IMR-90 (cell line): Measurements from ENCODE around the gene KCNIP3. TPM values are rescaled to one million over a fixed set of nuclear protein-coding genes. Genes with fewer than 3 reads are reported as not detected.

Source experiments
- ATAC-seq: fragments of 200-7000 bp; cut with Tn5 transposase; 2 replicates; pipeline ENCODE4 v1.9.1; 2020; ENCODE audit warnings: low read depth, mild to moderate bottlenecking, moderate library complexity
- BruUV-seq: library from RNA; stranded (reverse); fragments of 400-500 nt; replicated peaks from 2 replicates; lab custom pipeline; 2021; lab: Mats Ljungman, UMichigan
- CTCF ChIA-PET: fragments of 300-600 bp; formaldehyde crosslinking; extraction: SDS; loops from one replicate; lab custom pipeline; 2021; ENCODE audit warnings: antibody characterized with exemption; lab: Yijun Ruan, JAX
- POLR2A ChIA-PET: fragments of 300-600 bp; sonication (Branson Sonifier 250); formaldehyde crosslinking; loops from one replicate; lab custom pipeline; 2022; ENCODE audit warnings: antibody characterized with exemption; ENCODE audit not compliant: unreplicated experiment; lab: Charles Lee
- DNase-seq: peaks from one replicate; pipeline ENCODE4 v3.0.0; 2013
- H2AFZ ChIP-seq: replicated peaks from 2 replicates; pipeline ENCODE3; 2013; ENCODE audit warnings: low read length, mild to moderate bottlenecking; ENCODE audit not compliant: poor library complexity
- H2AK5ac ChIP-seq: 2 replicates; pipeline ENCODE4 v1.6.1; 2013; ENCODE audit warnings: low read depth, low read length, inconsistent platforms
- H2AK9ac ChIP-seq: replicated peaks from 2 replicates; pipeline ENCODE3; 2013; ENCODE audit warnings: mild to moderate bottlenecking, low read depth, low read length, moderate library complexity; ENCODE audit not compliant: poor library complexity
- H2BK120ac ChIP-seq: 2 replicates; pipeline ENCODE4 v1.6.1; 2013; ENCODE audit warnings: low read depth, low read length, inconsistent platforms
- H2BK15ac ChIP-seq: 3 replicates; pipeline ENCODE4 v1.6.1; 2013; ENCODE audit warnings: low read depth, low read length, inconsistent platforms
- H2BK20ac ChIP-seq: 2 replicates; pipeline ENCODE4 v1.6.1; 2013; ENCODE audit warnings: low read depth, mild to moderate bottlenecking, inconsistent platforms, low read length, moderate library complexity
- H2BK5ac ChIP-seq: 2 replicates; pipeline ENCODE4 v1.6.1; 2013; ENCODE audit warnings: mild to moderate bottlenecking, low read depth, low read length, inconsistent platforms; ENCODE audit not compliant: poor library complexity, severe bottlenecking
- H3K14ac ChIP-seq: replicated peaks from 2 replicates; pipeline ENCODE4 v1.6.1; 2013; ENCODE audit warnings: low read depth, low read length, inconsistent platforms
- H3K18ac ChIP-seq: 2 replicates; pipeline ENCODE4 v1.6.1; 2013; ENCODE audit warnings: low read depth, low read length, control low read depth
- H3K23ac ChIP-seq: 2 replicates; pipeline ENCODE4 v1.6.1; 2013; ENCODE audit warnings: low read depth, low read length, inconsistent platforms
- H3K27ac ChIP-seq: 2 replicates; pipeline ENCODE4 v1.5.1; 2013; ENCODE audit warnings: mild to moderate bottlenecking, control low read depth, low read length; ENCODE audit not compliant: insufficient read depth
- H3K27me3 ChIP-seq: 2 replicates; pipeline ENCODE4 v1.6.1; 2013; ENCODE audit warnings: low read length; ENCODE audit not compliant: control insufficient read depth, insufficient read depth
- H3K36me3 ChIP-seq: 2 replicates; pipeline ENCODE4 v1.6.1; 2013; ENCODE audit warnings: low read length, mixed read lengths; ENCODE audit not compliant: control insufficient read depth, insufficient read depth
- H3K4ac ChIP-seq: 2 replicates; pipeline ENCODE4 v1.6.1; 2013; ENCODE audit warnings: low read depth, low read length, inconsistent platforms
- H3K4me1 ChIP-seq: 2 replicates; pipeline ENCODE4 v1.6.1; 2013; ENCODE audit warnings: low read length, mixed read lengths; ENCODE audit not compliant: control insufficient read depth, insufficient read depth
- H3K4me2 ChIP-seq: 2 replicates; pipeline ENCODE4 v1.6.1; 2013; ENCODE audit warnings: low read depth, mild to moderate bottlenecking, control low read depth, low read length, moderate library complexity
- H3K4me3 ChIP-seq: 2 replicates; pipeline ENCODE4 v1.5.1; 2013; ENCODE audit warnings: low read depth, mild to moderate bottlenecking, control low read depth, low read length, moderate library complexity; ENCODE audit not compliant: insufficient read depth
- H3K56ac ChIP-seq: 2 replicates; pipeline ENCODE4 v1.6.1; 2013; ENCODE audit warnings: low read length, inconsistent platforms; ENCODE audit not compliant: insufficient read depth; ENCODE audit errors: extremely low read depth
- H3K79me1 ChIP-seq, 2 experiments: 2 replicates each; pipeline ENCODE4 v1.6.1; 2013; ENCODE audit warnings: low read length in 2 of 2, inconsistent platforms in 1 of 2, low read depth in 1 of 2
- H3K9ac ChIP-seq: 2 replicates; pipeline ENCODE4 v1.6.1; 2013; ENCODE audit warnings: low read depth, low read length, control low read depth
- H3K9me1 ChIP-seq: 2 replicates; pipeline ENCODE4 v1.6.1; 2013; ENCODE audit warnings: low read length, inconsistent platforms; ENCODE audit not compliant: insufficient read depth
- H3K9me3 ChIP-seq: 2 replicates; pipeline ENCODE4 v1.6.1; 2013; ENCODE audit warnings: low read length; ENCODE audit not compliant: control insufficient read depth, insufficient read depth
- H4K20me1 ChIP-seq: 2 replicates; pipeline ENCODE4 v1.6.1; 2013; ENCODE audit warnings: low read length, inconsistent platforms; ENCODE audit not compliant: insufficient read depth
- H4K5ac ChIP-seq: 2 replicates; pipeline ENCODE4 v1.6.1; 2013; ENCODE audit warnings: mild to moderate bottlenecking, low read depth, low read length, control low read depth
- H4K8ac ChIP-seq, 2 experiments: 2 replicates each; pipeline ENCODE4 v1.6.1; 2013; ENCODE audit warnings: low read depth in 2 of 2, low read length in 2 of 2, control low read depth in 1 of 2, inconsistent platforms in 1 of 2
- H4K91ac ChIP-seq: 2 replicates; pipeline ENCODE4 v1.6.1; 2013; ENCODE audit warnings: low read depth, low read length, inconsistent platforms; ENCODE audit not compliant: insufficient read depth
- MAFK ChIP-seq: IDR thresholded peaks from 2 replicates; pipeline ENCODE4 v1.6.1; 2012; ENCODE audit warnings: low read depth, low read length, improper control_type of control experiment
- NFE2L2 ChIP-seq: fragments of 150-350 bp; IDR thresholded peaks from 2 replicates; pipeline ENCODE4 v1.6.1; 2016; ENCODE audit warnings: low read depth, mild to moderate bottlenecking, low read length
- POLR2A ChIP-seq: IDR thresholded peaks from 2 replicates; pipeline ENCODE4 v1.6.1; 2012; ENCODE audit warnings: mild to moderate bottlenecking, low read depth, low read length
- WGBS, 2 experiments: methylation state at CpG; one replicate each; pipeline versions ENCODE4 v1.1.5 to v1.1.7; 2013; ENCODE audit warnings: missing lambda C conversion rate in 2 of 2; ENCODE audit not compliant: insufficient read length in 1 of 2; ENCODE audit errors: extremely low coverage in 2 of 2; 5-methylcytosine and 5-hydroxymethylcytosine counted together
- dilution Hi-C: fragments of 300-500 bp; cut with HindIII; formaldehyde crosslinking; loops from one replicate; pipeline ENCODE4 v1.14.3; 2018; ENCODE audit warnings: low sequenced_read_pairs; ENCODE audit not compliant: unreplicated experiment
- in situ Hi-C: fragments of 300-500 bp; cut with MboI; formaldehyde crosslinking; loops from 3 replicates; pipeline ENCODE4 v1.14.3; 2019; ENCODE audit warnings: low sequenced_read_pairs, inconsistent platforms, mixed read lengths
- intact Hi-C: fragments of 100-400 bp; cut with micrococcal nuclease; formaldehyde crosslinking; loops from 2 replicates; pipeline ENCODE4 v1.10.0; 2022
- polyA plus RNA-seq, 3 experiments: library from polyadenylated mRNA; depleted of rRNA; stranded (reverse); fragments of >200 nt; gene quantifications; 2 replicates each; pipeline ENCODE4 v1.2.3, GENCODE V29; 2012; ENCODE audit warnings: low replicate concordance in 1 of 3
- total RNA-seq: library from RNA; depleted of rRNA; stranded (reverse); fragments of >200 nt; gene quantifications from 2 replicates; pipeline ENCODE4 v1.2.3, GENCODE V29; 2012

KCNIP3 gene
- total and polyA plus RNA-seq, 2 of the 4 experiments (the other 2 are of a cell fraction), result 0.72 to 1.4 TPM

DNA sequence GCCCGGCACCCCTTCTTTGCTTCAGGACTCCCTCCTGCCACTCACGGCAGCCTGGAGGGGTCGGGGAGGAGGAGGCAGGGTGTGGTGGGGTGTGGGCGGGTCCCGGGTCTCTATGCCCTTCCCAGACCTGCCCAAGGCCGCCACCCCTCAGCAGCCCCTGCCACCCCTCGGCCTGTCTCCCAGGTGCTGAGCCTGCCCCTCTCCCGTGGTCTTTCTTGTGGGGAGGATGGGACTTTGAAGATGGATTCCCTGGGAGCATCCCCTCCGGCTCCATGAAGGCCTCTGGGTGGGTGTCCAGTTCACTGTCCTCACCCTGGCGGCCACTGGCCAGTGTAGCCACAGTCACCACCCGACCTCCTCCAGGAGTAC is 23.2 kb downstream of the KCNIP3 start:
- ATAC-seq (no peak), DNase-seq (no peak)
- Histone ChIP-seq H3K18ac (no peak overlapping the region), H3K9me1 (no peaks in the 10 kb centered on the region), H2AFZ (no peak overlapping the region), H3K4ac (no peak overlapping the region), H4K8ac (no peak overlapping the region), H2BK120ac (no peak overlapping the region), H4K5ac (no peak overlapping the region), H2BK20ac (no peak overlapping the region), H3K56ac (no peak overlapping the region; the same call in 1 of the 2 replicates), H3K27me3 (peaks cover 3% of the 10 kb centered on the region; the same call in 1 of the 2 replicates), H2AK9ac (no peak overlapping the region), H4K91ac (no peak overlapping the region), H2AK5ac (no peak overlapping the region), H3K4me2 (no peak overlapping the region), H3K23ac (no peak overlapping the region), H3K79me1 (no peaks in the 10 kb centered on the region), H3K14ac (no peak overlapping the region), H2BK15ac (no peak overlapping the region), H2BK5ac (no peak overlapping the region), H3K36me3 (no peaks in the 10 kb centered on the region), H3K9me3 (no peaks in the 10 kb centered on the region), H3K9ac (no peak overlapping the region), H4K20me1 (no peaks in the 10 kb centered on the region), H3K4me3 (no peak overlapping the region), H3K4me1 (peaks cover 9% of the 10 kb centered on the region; the same call in 1 of the 2 replicates), H3K27ac (no peak overlapping the region)
- dilution Hi-C loops (no loop called here), in situ Hi-C loops (no loop called here), intact Hi-C loops (no loop called here)
- no CpG with 5 or more reads among the region's 11 CpGs for WGBS, 2 experiments
- ChIA-PET POLR2A (no interaction called here), CTCF (no interaction called here)
- no TSS peak for BruUV-seq
- no peak for TF ChIP-seq NFE2L2
- no peak for TF ChIP-seq MAFK
- TF ChIP-seq POLR2A, result no peak
